Stomach (tissue), 4 donors: ENCODE measurements around the gene FAM236B.
"Not testable (repeated sequence)": the region's sequence is repeated elsewhere in the genome, so short reads cannot be mapped to it uniquely, and the experiment has no call there.

Experiments used
- CTCF ChIP-seq, 7 experiments: fragments of 450-650 bp in 4 of 7; fragments of 200-600 bp in 3 of 7; sonication (generic) in 3 of 7; IDR thresholded peaks; one replicate each; pipeline ENCODE4 v1.5.1; 2016 to 2019; ENCODE audit warnings: antibody characterized with exemption in 7 of 7, control low read depth in 2 of 7, mild to moderate bottlenecking in 1 of 7
- POLR2A ChIP-seq, 4 donors: fragments of 450-650 bp; IDR thresholded peaks; one replicate each; pipeline ENCODE4 v1.6.1; 2016; ENCODE audit warnings: antibody characterized with exemption in 4 of 4, control low read depth in 2 of 4, mild to moderate bottlenecking in 1 of 4, moderate library complexity in 1 of 4
- POLR2AphosphoS5 ChIP-seq, 3 donors: sonication (generic); formaldehyde crosslinking; IDR thresholded peaks; one replicate each; pipeline ENCODE4 v1.6.1; 2016; ENCODE audit warnings: antibody characterized with exemption in 3 of 3

- not testable (repeated sequence) for TF ChIP-seq POLR2AphosphoS5, POLR2A, CTCF (IDR thresholded peaks at IDR 0.05)
These were observed 36.9 kb downstream of the FAM236B start for GRCh38 chrX:72745546-72745945.
